NOMO-1 treated with DMSO at 0.1 percent for 48 hours (cell line): ENCODE results near the gene IL17REL.
A peak's percentile ranks its signal among the peaks of the same experiment; 100 is the strongest.

Source experiments
- DNase-seq: peaks from one replicate; lab custom pipeline; 2025; ENCODE audit not compliant: unreplicated experiment; lab: John Stamatoyannopoulos, UW

Gene IL17REL

DNA sequence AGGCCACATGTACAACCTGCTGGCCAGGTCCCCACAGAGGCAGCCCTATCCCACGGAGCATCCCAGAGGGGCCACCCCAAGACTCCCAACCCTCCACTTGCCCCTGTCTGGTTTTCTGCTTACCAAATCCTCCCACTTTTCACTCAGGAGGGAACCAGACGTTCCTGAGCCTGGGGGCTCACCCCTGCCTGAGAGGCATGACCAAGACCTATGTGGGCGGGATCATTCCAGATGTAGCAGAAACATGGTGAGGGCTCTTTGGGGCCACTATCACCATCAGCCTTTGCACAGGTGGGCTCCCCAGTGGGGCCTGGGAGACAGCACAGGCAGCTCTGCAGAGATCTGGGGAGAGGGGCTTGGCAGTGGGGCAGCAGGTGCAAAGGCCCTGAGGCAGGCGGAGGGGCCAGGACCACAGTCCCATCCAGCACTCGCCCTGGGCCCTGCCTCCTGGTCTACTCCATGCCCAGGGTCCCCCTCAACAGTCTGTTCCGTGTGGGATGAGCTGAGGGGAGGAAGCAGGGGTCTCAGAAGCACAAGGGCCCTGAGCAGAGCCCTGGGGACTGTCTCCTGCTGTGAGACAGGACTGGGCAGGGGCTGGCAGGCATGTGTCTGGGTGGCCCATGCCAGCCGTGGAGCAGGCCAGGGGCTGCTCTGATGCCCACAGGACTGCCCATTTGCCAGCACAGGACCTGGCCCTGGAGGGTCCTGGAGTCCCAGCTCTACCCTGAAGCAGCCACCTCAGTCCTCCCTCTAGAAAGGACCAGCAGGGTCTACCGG is 42.6 kb downstream of the IL17REL start:
- DNase-seq: no peak

- no peak for DNase-seq
Observed at GRCh38 chr22:49968831-49969661, 43.5 kb downstream of the IL17REL start.

- no peak for DNase-seq
Observed at GRCh38 chr22:49968313-49968830, 44.2 kb downstream of the IL17REL start.

- no peak for DNase-seq
Observed at GRCh38 chr22:49967706-49968208, 44.8 kb downstream of the IL17REL start.

DNA sequence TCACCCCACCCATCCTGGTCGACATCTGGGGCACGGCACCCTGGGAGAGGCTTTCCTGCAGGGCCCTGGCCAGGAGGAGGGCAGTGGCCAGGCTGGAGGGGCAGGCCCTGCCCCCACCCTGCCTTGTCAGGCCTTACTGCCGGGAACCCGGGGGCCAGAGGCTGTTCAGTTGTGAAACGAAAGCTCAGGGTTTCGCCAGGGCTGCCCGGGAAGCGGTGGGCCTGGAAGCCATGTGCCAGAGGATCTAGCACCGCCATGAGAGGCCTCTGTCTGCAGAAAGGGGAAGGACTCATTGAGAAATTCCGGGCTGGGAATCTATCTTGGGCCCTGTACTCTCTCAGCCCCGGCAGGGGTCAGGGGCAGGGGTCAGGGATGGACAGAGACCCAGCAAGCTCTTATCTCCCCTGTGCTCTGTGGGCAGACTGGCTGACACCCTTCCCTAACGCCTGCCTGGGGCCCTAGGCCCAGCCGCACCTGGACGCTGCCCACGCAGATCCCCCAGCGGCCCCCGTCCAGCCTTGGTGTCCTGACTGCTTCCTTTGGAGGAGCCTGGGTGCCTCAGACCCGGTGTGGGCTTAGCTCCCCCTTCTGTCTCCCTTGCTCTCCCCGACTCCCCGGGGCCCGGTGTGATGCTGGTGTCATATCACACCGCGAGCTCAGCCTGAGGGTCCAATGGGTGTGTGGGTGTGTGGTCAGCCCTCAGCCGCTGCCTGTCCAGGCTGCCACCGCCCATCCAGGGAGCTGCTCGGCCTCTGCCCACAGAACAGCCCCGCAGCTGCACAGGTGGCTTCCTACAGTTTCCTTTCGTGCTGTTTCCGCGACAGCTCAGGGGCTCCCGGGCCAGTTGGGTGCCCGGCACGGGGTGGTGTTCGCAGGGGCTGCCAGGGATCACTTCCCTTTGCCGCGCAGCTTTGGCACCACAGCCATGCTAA is 45.5 kb downstream of the IL17REL start:
- DNase-seq: peak; percentile 77

GRCh38 chr22:49966041-49966773 is 46.4 kb downstream of the IL17REL start:
- no peak for DNase-seq

DNA sequence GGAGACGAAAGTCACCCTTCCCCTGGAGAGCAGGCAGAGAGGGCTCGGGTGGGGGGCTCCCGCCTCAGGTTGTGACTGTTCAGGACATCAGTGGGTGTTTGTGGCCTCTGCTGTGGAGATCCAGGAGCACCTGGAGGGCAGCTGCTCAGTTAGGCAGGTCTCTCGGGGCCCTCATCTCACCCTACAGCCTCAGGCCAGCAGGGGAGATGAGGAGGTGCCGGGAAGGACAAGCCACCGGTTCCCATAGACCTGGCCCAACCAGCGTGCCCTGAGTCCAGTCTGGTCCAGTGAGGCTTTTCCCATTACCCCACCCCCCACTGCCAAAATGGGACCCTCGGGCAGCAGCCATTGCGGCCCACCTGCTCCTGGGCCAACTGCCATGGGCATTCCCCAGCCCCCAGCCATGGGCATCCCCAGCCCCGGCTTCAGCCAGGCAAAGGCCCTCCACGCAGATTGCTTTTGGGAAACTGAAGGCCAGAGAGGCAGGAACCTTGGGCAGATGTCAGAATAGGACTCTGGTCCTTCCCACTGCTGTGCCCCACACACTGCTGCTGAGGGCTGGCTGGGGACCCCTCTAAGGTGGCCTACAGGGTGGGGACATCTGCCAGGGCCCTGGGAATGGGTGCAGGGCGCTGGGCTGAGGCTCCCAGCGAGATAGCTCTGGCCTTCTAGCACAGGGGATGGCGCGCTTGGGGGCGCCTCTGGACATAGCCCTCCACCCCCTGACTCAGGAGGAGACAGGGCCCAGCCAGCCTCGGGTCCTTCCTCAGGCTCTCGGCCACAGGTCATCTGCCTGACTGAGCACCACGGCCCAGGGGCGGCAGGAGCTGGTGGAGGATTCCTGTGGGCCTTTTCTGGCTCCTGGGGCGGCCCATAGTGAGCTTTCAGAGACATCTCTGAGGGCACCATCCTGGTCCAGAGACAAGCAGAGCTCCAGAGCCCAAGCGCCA is 47.2 kb downstream of the IL17REL start:
- DNase-seq: no peak

GRCh38 chr22:49964136-49965090 is 48.2 kb downstream of the IL17REL start:
- no peak for DNase-seq

DNA sequence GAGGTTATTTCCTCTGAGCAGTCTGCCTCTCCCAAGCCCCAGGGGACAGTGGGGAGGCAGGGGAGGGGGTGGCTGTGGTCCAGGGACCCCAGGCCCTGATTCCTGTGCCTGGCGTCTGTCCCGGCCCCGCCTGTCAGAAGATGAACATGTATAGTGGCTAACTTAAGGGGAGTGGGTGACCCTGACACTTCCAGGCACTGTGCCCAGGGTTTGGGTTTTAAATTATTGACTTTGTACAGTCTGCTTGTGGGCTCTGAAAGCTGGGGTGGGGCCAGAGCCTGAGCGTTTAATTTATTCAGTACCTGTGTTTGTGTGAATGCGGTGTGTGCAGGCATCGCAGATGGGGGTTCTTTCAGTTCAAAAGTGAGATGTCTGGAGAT is 48.9 kb downstream of the IL17REL start:
- DNase-seq: no peak

DNA sequence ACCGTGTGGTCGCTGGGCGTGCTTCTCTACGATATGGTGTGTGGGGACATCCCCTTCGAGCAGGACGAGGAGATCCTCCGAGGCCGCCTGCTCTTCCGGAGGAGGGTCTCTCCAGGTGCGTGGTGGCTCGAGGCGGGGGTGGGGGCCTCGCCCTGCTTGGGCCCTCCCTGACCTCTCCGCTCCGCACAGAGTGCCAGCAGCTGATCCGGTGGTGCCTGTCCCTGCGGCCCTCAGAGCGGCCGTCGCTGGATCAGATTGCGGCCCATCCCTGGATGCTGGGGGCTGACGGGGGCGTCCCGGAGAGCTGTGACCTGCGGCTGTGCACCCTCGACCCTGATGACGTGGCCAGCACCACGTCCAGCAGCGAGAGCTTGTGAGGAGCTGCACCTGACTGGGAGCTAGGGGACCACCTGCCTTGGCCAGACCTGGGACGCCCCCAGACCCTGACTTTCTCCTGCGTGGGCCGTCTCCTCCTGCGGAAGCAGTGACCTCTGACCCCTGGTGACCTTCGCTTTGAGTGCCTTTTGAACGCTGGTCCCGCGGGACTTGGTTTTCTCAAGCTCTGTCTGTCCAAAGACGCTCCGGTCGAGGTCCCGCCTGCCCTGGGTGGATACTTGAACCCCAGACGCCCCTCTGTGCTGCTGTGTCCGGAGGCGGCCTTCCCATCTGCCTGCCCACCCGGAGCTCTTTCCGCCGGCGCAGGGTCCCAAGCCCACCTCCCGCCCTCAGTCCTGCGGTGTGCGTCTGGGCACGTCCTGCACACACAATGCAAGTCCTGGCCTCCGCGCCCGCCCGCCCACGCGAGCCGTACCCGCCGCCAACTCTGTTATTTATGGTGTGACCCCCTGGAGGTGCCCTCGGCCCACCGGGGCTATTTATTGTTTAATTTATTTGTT is 49.6 kb downstream of the IL17REL start:
- no peak for DNase-seq

DNA sequence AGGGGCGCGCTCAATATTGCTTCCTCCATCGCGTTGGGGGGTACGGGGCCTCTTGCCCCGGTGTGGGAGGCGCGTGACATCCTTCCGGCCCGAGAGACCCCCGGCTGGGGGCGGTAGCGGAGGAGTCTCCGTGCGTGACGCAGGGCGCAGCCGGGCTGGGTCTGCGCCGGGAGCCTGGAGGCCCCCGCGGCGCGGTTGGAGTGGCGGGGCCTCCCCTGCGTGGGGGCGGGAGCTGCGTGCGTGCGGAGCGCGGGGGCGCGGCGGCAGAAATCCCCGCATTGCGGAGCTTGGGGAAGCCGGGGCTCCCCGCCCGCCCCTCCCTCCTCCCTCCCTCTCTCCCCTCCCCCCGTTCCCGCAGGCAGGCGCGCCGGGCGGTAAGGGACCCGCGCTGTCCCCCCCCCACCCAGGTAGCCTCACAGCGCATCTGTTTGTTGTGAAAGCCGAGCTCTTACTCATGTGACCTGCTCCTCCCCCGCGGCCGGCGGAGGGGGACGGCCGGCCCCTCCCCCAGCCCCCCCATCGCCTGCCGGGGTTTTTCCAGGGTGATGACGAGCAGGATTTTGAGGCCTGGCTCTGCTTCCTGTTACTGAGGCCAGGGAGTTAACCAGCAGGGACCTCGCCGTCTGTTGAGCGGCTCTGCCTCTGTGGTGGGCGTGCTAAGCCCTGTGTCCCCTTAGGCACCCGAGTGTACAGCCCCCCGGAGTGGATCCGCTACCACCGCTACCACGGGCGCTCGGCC is 50.4 kb downstream of the IL17REL start:
- DNase-seq: no peak

GRCh38 chr22:49961601-49962011 is 51.0 kb downstream of the IL17REL start:
- no peak for DNase-seq

DNA sequence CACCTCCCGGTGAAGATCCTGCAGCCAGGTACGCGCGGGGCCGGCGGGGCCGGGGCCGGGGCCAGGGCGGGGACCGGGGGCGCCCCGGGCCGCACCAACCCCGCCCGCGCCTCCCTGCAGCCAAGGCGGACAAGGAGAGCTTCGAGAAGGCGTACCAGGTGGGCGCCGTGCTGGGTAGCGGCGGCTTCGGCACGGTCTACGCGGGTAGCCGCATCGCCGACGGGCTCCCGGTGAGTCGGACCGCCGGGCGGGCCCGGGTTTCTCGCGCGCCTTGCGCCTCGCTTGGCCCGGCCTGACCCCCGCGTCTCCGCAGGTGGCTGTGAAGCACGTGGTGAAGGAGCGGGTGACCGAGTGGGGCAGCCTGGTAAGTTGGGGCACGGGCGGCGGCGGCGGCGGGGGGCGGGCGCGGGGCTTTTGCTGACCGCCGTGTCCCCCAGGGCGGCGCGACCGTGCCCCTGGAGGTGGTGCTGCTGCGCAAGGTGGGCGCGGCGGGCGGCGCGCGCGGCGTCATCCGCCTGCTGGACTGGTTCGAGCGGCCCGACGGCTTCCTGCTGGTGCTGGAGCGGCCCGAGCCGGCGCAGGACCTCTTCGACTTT is 51.5 kb downstream of the IL17REL start:
- no peak for DNase-seq

DNA sequence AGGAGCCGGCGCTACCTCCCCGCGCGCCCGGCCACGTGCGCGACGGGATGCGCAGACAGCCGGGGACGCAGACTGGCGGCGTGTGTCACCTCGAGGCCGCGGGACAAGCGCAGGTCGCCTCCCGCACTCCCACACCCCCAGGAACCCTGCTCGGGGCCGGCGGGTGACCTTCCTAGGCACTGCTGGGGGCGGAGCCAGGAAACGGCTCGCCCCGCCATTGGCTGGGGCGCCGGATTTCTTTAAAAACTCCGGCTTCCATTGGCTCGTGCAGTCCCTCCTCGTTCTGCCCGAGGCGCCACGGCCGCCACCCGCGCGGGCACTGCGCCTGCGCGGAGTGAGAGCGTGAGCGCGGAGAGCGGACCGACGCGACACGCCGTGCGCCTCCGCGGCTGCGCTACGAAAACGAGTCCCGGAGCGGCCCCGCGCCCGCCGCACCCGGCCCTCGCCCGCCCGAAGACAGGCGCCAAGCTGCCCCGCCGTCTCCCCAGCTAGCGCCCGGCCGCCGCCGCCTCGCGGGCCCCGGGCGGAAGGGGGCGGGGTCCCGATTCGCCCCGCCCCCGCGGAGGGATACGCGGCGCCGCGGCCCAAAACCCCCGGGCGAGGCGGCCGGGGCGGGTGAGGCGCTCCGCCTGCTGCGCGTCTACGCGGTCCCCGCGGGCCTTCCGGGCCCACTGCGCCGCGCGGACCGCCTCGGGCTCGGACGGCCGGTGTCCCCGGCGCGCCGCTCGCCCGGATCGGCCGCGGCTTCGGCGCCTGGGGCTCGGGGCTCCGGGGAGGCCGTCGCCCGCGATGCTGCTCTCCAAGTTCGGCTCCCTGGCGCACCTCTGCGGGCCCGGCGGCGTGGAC is 52.2 kb downstream of the IL17REL start, which contains the start of gene PIM3:
PIM3 (plus strand) TSS at position 614 of the 846 bp plus-strand sequence; CDS start at position 790, 176 bp downstream.
- peak; percentile 94 for DNase-seq

DNA sequence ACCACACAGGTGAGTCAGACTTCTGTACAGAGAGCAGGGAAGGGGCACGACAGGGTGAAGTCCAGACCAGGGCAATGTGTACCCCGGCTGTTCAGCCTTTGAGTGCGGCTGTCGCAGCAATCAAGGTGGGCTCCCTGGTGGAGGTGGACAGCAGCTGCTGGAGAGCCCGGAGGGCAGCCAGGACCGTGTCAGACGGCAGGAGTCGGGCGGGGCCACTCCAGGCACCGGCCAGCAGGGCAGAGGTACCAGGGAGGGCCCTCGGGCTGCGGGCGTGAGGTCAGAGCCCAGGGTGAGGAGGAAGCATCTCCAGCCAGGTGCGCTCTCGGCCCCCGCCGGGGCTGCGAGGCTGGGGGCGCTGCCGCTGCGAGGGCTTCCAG is 52.8 kb downstream of the IL17REL start:
- no peak for DNase-seq
